Measurements from ENCODE around the gene SLC29A4.
A peak's percentile ranks its signal among the peaks of the same experiment; 100 is the strongest.
"Not testable (repeated sequence)": the region's sequence is repeated elsewhere in the genome, so short reads cannot be mapped to it uniquely, and the experiment has no call there.

The SLC29A4 gene

DNA sequence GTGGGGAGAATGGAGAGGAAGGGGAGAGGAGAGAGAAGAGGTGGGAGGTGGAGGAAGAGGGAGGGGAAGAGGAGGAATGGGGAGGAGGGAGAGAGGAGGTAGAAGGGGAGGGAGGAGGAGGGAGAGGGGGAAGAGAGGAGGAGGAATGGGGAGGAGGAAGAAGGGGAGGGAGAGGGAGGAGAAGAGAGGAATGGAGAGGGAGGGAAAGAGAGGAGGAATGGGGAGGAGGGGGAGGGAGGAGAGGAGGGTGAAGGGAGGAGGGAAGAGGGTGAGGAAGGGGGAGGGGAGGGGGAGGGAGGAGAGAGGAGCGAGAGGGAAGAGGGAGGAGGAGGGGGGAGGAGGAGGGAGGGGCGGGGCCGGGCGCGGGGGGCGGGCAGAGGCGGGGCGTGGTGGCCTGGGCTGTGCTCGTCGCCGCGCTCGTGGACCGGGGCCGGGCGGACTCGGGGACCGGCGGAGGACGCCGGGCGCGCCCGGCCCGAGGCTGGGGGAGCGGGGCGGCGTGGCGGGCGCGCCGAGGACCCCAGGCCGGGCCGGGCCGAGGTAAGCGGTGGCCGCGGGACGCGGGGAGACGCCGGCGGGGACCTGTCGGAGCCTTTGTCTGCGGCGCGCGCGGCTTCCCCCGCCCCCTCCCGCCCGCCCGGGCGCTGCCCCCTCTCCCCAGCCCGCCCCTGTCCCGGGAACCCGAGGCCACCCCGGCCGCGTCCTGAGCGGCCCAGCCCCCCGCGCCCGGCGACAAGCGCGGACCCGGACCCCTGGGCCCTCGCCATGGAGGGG is at the start of gene SLC29A4:
TSS of gene SLC29A4 (plus strand) at position 401 of the 774 bp plus-strand sequence. CDS start 4,874 bp downstream, outside the sequence.
- peak; percentile 17 to 25 for DNase-seq

DNA sequence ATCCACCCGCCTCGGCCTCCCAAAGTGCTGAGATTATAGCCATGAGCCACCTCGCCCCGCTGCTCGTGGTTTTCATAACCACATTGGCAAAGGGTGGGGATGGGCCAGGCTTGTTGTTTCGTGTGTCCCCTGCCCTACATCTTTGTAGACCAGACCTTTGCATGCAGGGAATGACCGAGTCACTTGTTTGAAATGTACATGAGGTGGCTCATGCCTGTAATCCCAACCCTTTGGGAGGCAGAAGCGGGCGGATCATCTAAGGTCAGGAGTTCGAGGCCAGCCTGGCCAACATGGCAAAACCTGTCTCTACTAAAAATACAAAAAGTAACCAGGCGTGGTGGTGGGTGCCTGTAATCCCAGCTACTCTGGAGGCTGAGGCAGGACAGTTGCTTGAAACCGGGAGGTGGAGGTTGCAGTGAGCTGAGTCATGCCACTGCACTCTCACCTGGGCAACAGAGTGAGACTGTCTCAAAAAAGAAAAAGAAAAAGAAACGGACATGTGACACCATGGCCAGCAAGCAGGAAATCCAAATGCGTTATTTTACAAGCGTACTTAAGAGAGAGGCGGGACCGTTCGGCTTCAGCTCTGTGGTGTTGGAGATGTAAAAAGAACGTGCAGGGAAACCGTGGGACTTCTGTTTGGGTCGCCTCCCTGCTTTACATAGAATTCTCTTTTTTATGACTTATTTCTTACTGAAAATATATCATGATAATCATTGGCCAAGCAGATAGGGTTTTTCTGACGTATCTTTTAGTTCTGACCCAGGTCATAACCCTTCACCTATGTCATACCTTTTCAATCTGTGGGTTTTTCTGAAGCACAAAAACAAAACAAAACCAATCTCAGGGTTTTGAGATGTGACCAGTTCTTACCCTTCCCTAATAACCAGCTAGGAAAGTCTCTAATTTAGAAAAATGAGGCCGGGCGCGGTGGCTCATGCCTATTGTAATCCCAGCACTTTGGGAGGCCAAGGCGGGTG is 47.6 kb upstream of the SLC29A4 start:
- peak in 1 of 2 donors; percentile 20 for DNase-seq

- peak in 1 of 2 donors; percentile 49 for DNase-seq
Observed at GRCh38 chr7:5237286-5237685, 45.5 kb upstream of the SLC29A4 start.

DNA sequence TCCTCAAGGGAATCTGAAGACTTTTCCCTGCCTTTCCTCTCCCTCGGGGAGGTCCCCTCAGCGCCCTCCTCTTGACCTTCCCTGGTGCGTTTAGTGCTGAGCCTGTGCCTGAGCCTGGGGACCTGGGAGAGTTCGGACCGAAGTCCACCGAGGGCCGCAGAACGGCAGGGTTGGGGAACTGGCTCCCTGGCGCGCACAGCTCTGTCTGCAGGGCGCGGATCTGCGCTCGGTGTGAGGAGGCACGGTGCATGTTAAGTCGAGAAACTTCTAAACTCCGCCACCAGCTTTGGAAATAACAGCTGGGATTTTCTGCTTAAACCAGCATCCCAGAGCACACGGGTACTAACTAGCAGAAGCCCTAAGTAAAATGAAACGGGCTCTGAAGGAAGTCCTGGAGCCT is 44.2 kb upstream of the SLC29A4 start:
- no peak for DNase-seq

- DNase-seq = no peak
Observed at GRCh38 chr7:5243261-5243660, 39.5 kb upstream of the SLC29A4 start.

GRCh38 chr7:5248201-5248885 is 34.4 kb upstream of the SLC29A4 start:
- DNase-seq = no peak

GRCh38 chr7:5250787-5251186 is 32.0 kb upstream of the SLC29A4 start:
- not testable (repeated sequence) for DNase-seq

DNA sequence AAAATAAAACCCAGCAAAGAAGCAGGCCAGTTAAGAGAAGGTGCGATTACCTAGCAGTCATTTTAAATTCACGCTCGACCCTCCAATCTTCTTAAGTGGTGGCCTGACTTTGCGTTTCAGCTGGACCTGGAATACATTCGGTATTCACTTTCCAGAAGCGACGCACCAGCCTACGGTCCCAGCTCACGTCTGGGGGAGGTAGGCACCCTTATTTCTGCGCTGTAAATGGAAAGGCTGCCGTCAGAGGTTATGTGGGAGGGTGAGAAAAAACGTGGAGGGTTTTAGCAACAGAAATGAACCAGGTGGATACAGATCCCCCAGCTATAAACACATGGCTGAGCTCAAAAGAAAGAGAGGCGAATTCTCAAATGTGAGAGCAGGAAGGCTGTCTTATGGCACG is 29.2 kb upstream of the SLC29A4 start:
- not testable (repeated sequence) for DNase-seq

- DNase-seq = not testable (repeated sequence)
Observed at GRCh38 chr7:5254371-5254770, 28.4 kb upstream of the SLC29A4 start.

DNA sequence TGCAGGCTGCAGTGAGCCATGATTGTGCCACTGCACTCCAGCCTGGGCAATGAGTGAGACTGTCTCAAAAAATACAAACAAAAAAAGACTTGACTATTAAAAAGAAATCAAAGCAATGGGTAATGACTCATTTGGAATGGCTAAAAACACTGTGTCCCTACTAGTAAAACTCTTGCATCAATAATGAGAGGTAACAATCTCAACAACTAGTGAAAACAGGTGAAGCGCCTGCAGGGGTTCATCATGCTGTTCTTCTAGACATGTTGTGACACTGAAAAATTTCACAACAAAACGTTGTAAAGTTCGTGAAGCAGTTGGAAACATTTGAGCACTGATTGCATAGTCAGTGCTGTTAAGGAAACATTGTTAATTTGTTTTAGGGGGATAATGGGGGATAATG is 26.9 kb upstream of the SLC29A4 start:
- no peak for DNase-seq

DNA sequence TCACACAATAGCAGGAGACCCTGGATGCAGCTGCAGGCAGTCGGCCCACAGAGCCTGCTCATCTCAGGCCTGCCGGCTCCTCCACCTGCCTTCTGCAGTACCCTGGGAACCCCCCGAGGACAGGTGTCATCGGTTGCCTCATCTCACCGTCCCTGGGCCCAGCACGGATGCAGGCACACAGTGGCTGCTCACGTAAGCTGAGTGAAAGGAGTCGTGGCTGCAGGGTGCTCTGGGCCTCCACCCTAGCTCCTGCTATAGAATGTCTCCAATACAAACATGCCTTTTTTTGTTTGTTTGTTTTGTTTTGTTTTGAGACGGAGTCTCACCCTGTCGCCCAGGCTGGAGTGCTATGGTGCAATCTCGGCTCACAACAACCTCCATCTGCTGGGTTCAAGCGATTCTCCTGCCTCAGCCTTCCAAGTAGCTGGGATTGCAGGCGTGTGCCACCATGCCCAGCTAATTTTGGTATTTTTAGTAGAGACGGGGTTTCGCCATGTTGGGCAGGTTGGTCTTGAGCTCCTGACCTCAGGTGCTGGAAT is 22.1 kb upstream of the SLC29A4 start:
- DNase-seq = not testable (repeated sequence)

DNA sequence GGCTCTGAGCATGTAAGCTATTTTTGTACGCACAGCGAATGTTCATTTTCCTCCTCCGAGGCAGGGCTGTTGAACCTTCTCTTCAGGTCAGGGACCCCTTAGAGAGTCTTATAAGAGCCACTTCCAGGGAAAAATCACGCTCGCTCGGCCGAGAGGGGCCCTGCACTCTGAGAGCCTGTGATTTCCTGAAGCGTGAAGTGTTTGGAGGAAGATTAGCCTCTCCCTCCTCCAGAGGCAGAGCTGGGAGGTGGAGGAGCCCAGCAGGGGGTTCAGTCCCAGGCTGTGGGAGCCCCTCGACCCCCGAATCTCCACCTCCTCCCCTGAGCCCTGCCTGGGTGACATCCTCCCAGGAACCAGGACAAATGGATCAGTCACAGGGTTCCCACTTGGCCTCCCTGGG is 19.7 kb upstream of the SLC29A4 start:
- DNase-seq = not testable (repeated sequence)

DNA sequence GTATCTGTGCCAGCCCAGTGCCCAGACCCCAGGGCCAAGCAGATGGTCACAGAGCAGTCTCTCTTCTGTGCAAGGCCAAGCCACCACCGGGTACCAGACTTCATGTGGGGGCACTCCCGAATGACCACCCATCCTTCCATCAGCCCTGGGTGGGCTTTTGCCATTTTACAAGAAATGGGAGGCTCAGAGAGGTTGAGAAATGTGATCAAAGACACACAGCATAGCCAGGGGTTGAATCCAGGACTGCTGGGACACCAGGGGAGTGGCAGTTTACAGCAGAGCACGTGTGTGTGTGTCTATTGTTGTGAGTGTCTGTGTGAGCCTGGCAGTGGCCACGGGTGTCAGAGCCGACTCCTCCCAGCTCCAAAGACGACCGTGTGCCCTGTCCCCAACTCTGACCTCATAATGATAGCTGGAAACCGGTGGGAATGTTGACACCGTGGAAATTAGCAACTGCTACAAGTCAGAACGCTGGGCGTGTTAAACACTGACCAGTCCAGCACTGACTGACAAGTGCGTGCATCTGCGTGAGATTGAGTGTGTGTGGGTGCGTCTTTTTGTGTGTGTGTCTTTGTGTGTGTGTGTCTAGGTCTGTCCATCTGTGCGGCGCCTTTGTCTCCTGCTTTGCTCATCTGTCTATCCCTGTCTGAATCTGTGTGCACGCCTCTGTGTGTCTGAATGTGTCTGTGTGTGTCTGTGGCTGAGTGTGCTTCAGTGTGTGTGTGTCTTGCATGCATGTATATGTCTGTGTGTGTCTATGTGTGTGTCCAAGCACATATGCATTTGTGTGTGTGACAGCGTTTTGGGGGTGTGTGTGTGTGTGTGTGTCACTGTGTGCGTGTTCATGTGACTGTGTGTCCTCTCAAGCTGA is 17.2 kb upstream of the SLC29A4 start:
- no peak for DNase-seq

DNA sequence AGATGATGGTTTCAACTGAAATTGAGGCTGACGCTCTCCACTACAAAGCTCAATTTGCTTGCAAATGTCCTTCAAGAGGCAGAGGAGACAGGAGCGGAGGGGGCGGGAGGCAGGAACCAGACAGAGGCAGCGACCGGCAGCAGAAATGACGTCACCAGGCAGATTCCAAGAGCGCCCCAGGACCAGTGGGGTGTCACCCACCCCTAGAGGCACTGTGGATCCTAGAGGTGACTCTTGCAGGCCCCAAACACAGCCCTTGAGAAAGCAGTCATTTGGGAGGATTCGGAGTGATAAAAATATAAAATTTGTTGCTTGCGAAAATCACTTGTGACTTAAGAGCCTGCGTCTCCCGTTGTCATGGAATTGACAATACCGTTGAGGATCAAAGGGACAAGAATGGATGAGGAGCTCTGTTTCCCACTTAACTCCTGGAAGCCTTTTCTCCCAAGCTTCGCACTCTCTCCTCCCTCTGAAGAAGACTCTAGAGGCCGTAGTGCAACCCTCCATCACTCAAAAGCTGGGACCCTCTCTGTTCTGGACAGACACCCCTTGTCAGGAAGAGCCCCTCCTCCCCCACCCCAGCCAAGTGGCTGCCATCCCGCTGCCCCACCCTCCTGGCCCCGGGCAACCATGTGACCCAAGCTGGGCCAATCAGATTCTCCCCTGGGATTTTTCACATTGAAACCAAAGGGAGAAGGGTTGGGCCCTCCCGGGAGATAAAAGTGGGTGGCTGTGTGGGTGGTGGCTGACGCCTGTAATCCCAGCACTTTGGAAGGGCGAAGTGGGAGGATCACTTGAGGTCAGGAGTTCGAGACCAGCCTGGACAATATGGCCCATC is 16.3 kb upstream of the SLC29A4 start:
- DNase-seq = no peak

- not testable (repeated sequence) for DNase-seq
Observed at GRCh38 chr7:5267829-5268228, 14.9 kb upstream of the SLC29A4 start.

DNA sequence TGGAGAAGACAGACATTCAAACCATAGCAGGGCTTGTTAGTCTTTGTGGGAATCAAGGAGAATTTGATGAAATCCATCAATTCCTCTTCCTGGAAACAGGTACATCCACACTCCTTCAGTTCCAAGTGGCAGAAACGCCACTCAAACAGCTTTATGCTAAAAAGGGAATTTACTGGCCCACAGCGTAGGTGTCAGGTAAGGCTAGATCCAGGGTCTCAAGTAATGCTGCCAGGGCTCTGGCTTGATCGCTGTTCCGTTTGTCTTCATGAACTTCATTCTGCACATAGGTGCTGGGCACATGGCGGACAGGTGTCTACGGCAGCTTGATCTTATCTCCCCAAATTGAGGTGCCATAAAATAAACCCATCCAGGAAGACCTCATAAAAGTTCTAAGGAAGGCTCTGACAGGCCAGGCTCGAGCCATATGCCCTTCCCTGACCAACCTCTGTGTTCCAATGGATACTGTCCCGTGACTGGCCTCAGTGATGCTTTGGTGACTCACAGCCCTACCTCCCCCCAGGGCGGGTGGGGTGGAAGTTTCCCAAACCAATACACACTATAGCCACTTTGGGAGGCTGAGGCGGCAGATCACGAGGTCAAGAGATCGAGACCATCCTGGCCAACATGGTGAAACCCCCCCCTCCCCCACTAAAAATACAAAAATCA is 12.6 kb upstream of the SLC29A4 start:
- not testable (repeated sequence) for DNase-seq

DNA sequence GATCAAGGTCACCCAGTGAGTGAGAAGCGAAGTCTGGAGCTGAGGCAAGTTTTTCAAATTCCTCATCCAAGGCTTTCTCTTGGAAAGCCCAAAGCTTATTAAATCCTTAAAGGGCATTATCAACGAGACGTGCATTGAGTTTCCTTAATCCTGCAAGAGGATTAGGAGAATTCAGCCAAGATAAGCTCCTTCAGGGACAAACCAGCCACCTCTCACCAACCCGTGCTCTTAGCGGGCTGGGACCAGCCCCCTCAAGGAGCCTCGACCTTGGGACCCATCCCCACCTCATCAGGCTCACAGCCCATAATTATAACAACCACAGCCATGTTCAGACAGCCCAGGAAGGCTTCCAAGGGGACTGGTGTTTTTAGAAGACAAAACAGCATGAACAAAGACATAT is 12.0 kb upstream of the SLC29A4 start:
- no peak for DNase-seq

- DNase-seq = not testable (repeated sequence)
Observed at GRCh38 chr7:5273831-5274405, 8.8 kb upstream of the SLC29A4 start.

DNA sequence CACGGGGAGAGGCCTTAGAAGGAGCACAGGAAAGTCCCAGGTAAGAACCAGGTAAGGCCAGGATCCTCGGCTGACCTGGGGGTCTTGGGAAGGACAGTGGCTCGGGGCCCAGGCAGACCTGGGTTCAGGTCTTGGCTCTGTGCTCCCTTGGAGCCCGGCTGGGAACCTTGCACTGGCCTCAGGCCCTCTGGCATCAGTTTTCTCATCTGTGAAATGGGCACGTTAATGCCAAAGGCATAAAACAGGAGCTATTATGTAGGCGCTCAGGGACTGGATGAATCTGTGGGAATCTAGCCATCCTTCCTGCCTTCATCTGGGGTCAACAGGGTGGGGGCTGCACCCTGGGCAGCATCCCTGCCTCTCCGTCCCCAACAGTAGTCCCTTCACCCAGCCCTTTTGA is 8.3 kb upstream of the SLC29A4 start:
- no peak for DNase-seq

DNA sequence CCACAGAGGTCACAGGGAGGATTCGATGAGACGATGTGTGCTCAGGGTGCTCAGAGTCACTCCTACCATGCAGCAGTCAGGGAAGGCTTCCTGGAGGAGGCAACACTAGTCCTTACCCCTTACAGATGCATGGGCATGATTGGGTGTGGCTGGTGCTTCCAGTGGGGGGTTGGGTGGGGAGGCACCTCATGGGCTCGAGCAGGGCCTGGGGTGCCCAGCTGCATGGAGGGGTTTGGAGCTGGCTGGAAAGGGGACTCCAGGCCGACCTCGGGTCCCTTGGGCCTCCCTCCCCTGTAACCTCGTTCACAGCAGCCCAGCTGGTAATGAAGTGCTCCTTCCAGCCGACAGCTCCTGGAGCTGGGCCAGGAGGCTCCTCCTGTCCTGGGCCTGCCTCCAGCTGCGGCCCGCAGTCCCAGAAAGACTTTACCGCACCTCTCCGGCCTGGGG is 7.7 kb upstream of the SLC29A4 start:
- not testable (repeated sequence) for DNase-seq

Data from CD4-positive, alpha-beta T cell treated with Interleukin-4 for 1 hour (primary cell).